Neural progenitor cell (in vitro differentiated cells): Measurements from ENCODE around the gene SERPINB11. TPM values are rescaled to one million over a fixed set of nuclear protein-coding genes. Genes with fewer than 3 reads are reported as not detected.

Source experiments
- DNase-seq: peaks from one replicate; pipeline ENCODE4 v3.0.0-alpha.2; 2016; ENCODE audit warnings: low spot score
- H2AFZ ChIP-seq: fragments of 200-600 bp; sonication (generic); replicated peaks from 2 replicates; pipeline ENCODE4 v1.6.1; 2016; ENCODE audit warnings: antibody characterized with exemption
- H3F3A ChIP-seq: fragments of 200-600 bp; sonication (generic); 2 replicates; pipeline ENCODE4 v1.6.1; 2016; ENCODE audit warnings: antibody characterized with exemption, low read depth
- H3K27ac ChIP-seq: fragments of 200-600 bp; sonication (generic); 2 replicates; pipeline ENCODE4 v1.5.1; 2016; ENCODE audit warnings: mild to moderate bottlenecking
- H3K27me3 ChIP-seq: fragments of 200-600 bp; sonication (generic); 2 replicates; pipeline ENCODE4 v1.6.1; 2016; ENCODE audit warnings: mild to moderate bottlenecking, moderate library complexity
- H3K36me3 ChIP-seq: fragments of 200-600 bp; sonication (generic); 2 replicates; pipeline ENCODE4 v1.5.1; 2016
- H3K4me1 ChIP-seq: fragments of 200-600 bp; sonication (generic); 2 replicates; pipeline ENCODE4 v1.6.1; 2016; ENCODE audit warnings: mixed run types
- H3K4me2 ChIP-seq: fragments of 200-600 bp; sonication (generic); 2 replicates; pipeline ENCODE4 v1.6.1; 2016
- H3K4me3 ChIP-seq: fragments of 200-600 bp; sonication (generic); 2 replicates; pipeline ENCODE4 v1.5.1; 2016
- H3K79me2 ChIP-seq: fragments of 200-600 bp; sonication (generic); 2 replicates; pipeline ENCODE4 v1.6.1; 2016; ENCODE audit warnings: low read depth
- H3K9ac ChIP-seq: fragments of 200-600 bp; sonication (generic); 2 replicates; pipeline ENCODE4 v1.6.1; 2016
- H3K9me3 ChIP-seq: fragments of 200-600 bp; sonication (generic); 2 replicates; pipeline ENCODE4 v1.5.1; 2016; ENCODE audit warnings: low read depth
- H4K20me1 ChIP-seq: fragments of 200-600 bp; sonication (generic); 2 replicates; pipeline ENCODE4 v1.6.1; 2016; ENCODE audit warnings: low read depth
- H3K27ac Mint-ChIP-seq: 3 replicates; pipeline ENCODE4 v1.8.0; 2021; ENCODE audit warnings: mixed read lengths
- H3K27me3 Mint-ChIP-seq: 2 replicates; pipeline ENCODE4 v1.8.0; 2022; ENCODE audit warnings: low read depth, mild to moderate bottlenecking, inconsistent platforms, moderate library complexity, mixed read lengths; ENCODE audit not compliant: insufficient read depth
- H3K36me3 Mint-ChIP-seq: 3 replicates; pipeline ENCODE4 v1.8.0; 2021; ENCODE audit warnings: mixed read lengths
- H3K4me1 Mint-ChIP-seq: 3 replicates; pipeline ENCODE4 v1.8.0; 2021; ENCODE audit warnings: mixed read lengths
- H3K4me3 Mint-ChIP-seq: 3 replicates; pipeline ENCODE4 v1.8.0; 2021; ENCODE audit warnings: mild to moderate bottlenecking, moderate library complexity, mixed read lengths
- H3K9me3 Mint-ChIP-seq: 3 replicates; pipeline ENCODE4 v1.8.0; 2020; ENCODE audit warnings: mixed read lengths
- CTCF ChIP-seq: fragments of 200-600 bp; sonication (generic); IDR thresholded peaks from 2 replicates; pipeline ENCODE4 v1.5.1; 2017; ENCODE audit warnings: antibody characterized with exemption, mild to moderate bottlenecking
- EZH2 ChIP-seq: fragments of 200-600 bp; sonication (generic); IDR thresholded peaks from 2 replicates; pipeline ENCODE4 v1.6.1; 2017; ENCODE audit warnings: antibody characterized with exemption, mild to moderate bottlenecking, moderate library complexity
- EZH2phosphoT487 ChIP-seq: fragments of 200-600 bp; sonication (generic); IDR thresholded peaks from 2 replicates; pipeline ENCODE4 v1.6.1; 2017; ENCODE audit warnings: antibody characterized with exemption
- total RNA-seq: library from RNA; depleted of rRNA; stranded (reverse); fragments of >200 nt; gene quantifications from 2 replicates; pipeline ENCODE4 v1.2.3, GENCODE V29; 2015; ENCODE audit warnings: low replicate concordance

The SERPINB11 gene
- total RNA-seq, 1 donor from 2014 or later, result not detected

GRCh38 chr18:63765837-63766236 is 63.1 kb downstream of the SERPINB11 start:
- Mint-ChIP-seq H3K27me3 (no peaks in the 10 kb centered on the region), H3K4me1 (no peaks in the 10 kb centered on the region), H3K27ac (no peak overlapping the region), H3K9me3 (peaks cover 3% of the 10 kb centered on the region), H3K4me3 (no peak overlapping the region), H3K36me3 (no peaks in the 10 kb centered on the region)
- Histone ChIP-seq H3K4me2 (no peak overlapping the region), H3K27me3 (no peaks in the 10 kb centered on the region), H3K27ac (no peak overlapping the region), H3K4me3 (no peak overlapping the region), H3K79me2 (no peaks in the 10 kb centered on the region), H3K9me3 (no peaks in the 10 kb centered on the region), H3F3A (no peaks in the 10 kb centered on the region), H2AFZ (peak overlapping the region; percentile 36), H4K20me1 (no peaks in the 10 kb centered on the region), H3K36me3 (no peaks in the 10 kb centered on the region), H3K4me1 (no peaks in the 10 kb centered on the region), H3K9ac (no peak overlapping the region)
- no peak for DNase-seq
- TF ChIP-seq EZH2 (no peak), CTCF (no peak), EZH2phosphoT487 (no peak)

Other genes starting within 250 kb of the SERPINB11 start
- 0.09 TPM in 1 of 2 replicates, not detected in the other for gene SERPINB5, start 226.0 kb upstream of the SERPINB11 start, total RNA-seq
- gene SERPINB12, start 160.6 kb upstream of the SERPINB11 start, total RNA-seq, result not detected in 2 replicates
- not detected in 2 replicates for gene SERPINB13, start 115.6 kb upstream of the SERPINB11 start, total RNA-seq
- not detected in 2 replicates for gene SERPINB4, start 58.7 kb upstream of the SERPINB11 start, total RNA-seq
- not detected in 2 replicates for gene SERPINB3, start 41.1 kb upstream of the SERPINB11 start, total RNA-seq
- gene SERPINB7, start 72.5 kb downstream of the SERPINB11 start, total RNA-seq, result not detected in 2 replicates
- not detected in 2 replicates for gene SERPINB2, start 184.7 kb downstream of the SERPINB11 start, total RNA-seq
- not detected in 2 replicates for gene SERPINB10, start 205.0 kb downstream of the SERPINB11 start, total RNA-seq
- 0.19 and 0.88 TPM in 2 replicates for gene HMSD, start 246.3 kb downstream of the SERPINB11 start, total RNA-seq